NCI-H748 treated with DMSO at 0.1 percent for 48 hours (cell line): ENCODE measurements around the gene FILIP1L.

Experiments used
- DNase-seq: peaks from one replicate; lab custom pipeline; 2025; lab: John Stamatoyannopoulos, UW

FILIP1L gene

GRCh38 chr3:100042166-100042981, 71.9 kb downstream of the FILIP1L start:
- DNase-seq = no peak

GRCh38 chr3:100041328-100041749, 73.0 kb downstream of the FILIP1L start:
- no peak for DNase-seq

GRCh38 chr3:100040451-100041225, 73.7 kb downstream of the FILIP1L start:
- no peak for DNase-seq

GRCh38 chr3:100039075-100039474, 75.2 kb downstream of the FILIP1L start:
- no peak for DNase-seq

GRCh38 chr3:100033903-100034471, 80.3 kb downstream of the FILIP1L start:
- DNase-seq = no peak

- DNase-seq = no peak
Measured at GRCh38 chr3:100033184-100033583, 81.1 kb downstream of the FILIP1L start.

- no peak for DNase-seq
Measured at GRCh38 chr3:100032243-100032642, 82.1 kb downstream of the FILIP1L start.

- DNase-seq = no peak
Measured at GRCh38 chr3:100030914-100031425, 83.3 kb downstream of the FILIP1L start.

GRCh38 chr3:100030346-100030745, 84.0 kb downstream of the FILIP1L start:
- DNase-seq = no peak

GRCh38 chr3:100029689-100030088, 84.6 kb downstream of the FILIP1L start:
- DNase-seq = no peak

GRCh38 chr3:100029052-100029451, 85.2 kb downstream of the FILIP1L start:
- DNase-seq = no peak

GRCh38 chr3:100027321-100027720, 87.0 kb downstream of the FILIP1L start:
- DNase-seq = no peak

- no peak for DNase-seq
Measured at GRCh38 chr3:100024520-100025303, 89.6 kb downstream of the FILIP1L start.

- DNase-seq = no peak
Measured at GRCh38 chr3:100023595-100023994, 90.7 kb downstream of the FILIP1L start.

- peak; percentile 31 for DNase-seq
Measured at GRCh38 chr3:100023150-100023549, 91.2 kb downstream of the FILIP1L start.

GRCh38 chr3:100022506-100022905, 91.8 kb downstream of the FILIP1L start:
- DNase-seq = no peak

- no peak for DNase-seq
Measured at GRCh38 chr3:100020876-100021644, 93.2 kb downstream of the FILIP1L start.

GRCh38 chr3:100019719-100020118, 94.6 kb downstream of the FILIP1L start:
- no peak for DNase-seq

GRCh38 chr3:100018806-100019205, 95.5 kb downstream of the FILIP1L start:
- no peak for DNase-seq

- no peak for DNase-seq
Measured at GRCh38 chr3:100010087-100010417, 104.2 kb downstream of the FILIP1L start.
